Stimulated activated CD8-positive, alpha-beta memory T cell treated with anti-CD3 and anti-CD28 coated beads, Interleukin-12 subunit alpha, Interleukin-12 subunit beta, amount 100 ng/mL, for 1 hour (primary cell): ENCODE measurements around the gene SPAG8.

Experiments
- DNase-seq: peaks from one replicate; pipeline ENCODE4 v3.0.0-alpha.2; 2020; ENCODE audit warnings: low read depth

SPAG8 gene

DNA sequence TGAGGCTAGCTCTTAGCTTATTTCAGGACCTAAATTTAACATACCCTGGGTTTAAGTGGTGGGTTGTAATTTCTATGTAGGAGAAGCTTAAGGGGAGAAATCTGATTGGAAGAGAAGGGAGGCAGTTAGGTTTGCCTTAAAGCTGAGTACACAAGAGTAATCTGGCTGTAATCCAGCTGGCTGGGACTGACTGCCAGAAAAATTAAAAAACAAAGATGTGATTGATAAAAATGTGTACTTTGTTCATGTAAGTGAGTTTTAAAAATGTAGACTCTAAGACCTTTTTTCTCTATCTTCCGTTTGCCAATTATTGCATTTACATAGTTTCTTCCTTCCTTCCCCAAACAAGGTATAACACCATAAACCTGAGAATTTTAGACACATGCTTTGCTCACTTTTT is 40.5 kb downstream of the SPAG8 start:
- no peak for DNase-seq

- DNase-seq = no peak
These were observed 41.0 kb downstream of the SPAG8 start for GRCh38 chr9:35771075-35771433.

DNA sequence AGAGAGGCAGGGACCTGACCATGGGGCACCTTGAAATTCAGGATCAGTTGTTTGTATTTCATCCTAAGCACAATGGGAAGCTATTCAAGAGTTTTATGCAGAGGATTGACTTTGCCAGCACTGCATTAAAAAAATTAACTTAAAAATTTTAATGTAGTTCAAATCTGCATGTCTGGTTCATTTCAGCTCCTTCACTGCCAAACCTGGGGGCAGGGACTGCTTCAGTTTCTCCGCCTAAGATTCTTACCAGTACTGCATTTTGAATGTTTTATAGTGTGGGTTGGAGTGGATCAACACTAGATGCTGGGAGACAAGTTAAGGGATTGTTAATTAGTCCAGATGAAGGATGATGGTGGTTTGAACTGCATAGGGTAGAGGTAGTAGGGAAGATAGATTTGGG is 42.3 kb downstream of the SPAG8 start:
- no peak for DNase-seq

- DNase-seq = no peak
These were observed 44.6 kb downstream of the SPAG8 start for GRCh38 chr9:35767458-35767857.

DNA sequence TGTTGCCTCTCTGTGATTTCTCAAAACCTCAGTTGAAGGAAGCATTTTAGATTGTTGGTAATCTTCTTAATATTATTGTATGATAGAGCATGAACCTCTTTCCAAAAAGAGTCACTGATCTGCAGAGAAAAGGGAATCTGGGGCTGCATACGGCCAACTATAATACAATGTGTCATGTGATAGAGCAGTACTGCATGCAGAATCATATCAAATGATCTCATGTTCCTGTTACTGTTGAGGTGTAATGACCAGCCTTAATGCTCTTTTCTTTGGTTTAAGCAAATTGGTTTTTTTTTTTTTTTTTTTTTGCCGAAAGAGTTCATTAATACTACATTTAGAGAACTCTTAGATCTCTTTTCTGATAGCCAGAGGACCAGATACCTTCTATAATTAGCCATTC is 45.1 kb downstream of the SPAG8 start:
- no peak for DNase-seq

DNA sequence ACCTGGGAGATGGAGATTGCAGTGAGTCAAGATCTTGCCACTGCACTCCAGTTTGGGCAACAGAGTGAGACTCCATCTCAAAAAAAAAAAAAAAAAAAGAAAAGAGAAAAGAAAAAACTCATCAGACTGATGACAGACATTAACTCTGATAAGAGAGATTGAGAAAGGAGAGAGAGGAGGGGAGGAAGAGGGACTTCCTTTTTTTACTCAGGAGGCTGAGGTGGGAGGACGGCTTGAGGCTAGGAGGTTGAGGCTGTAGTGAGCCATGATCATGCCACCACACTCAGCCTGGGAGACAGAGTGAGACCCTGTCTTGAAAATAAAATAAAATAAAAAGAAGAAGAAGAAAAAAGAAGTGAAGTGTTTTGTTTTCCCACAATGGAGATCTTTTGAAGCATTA is 48.3 kb downstream of the SPAG8 start:
- DNase-seq = no peak

DNA sequence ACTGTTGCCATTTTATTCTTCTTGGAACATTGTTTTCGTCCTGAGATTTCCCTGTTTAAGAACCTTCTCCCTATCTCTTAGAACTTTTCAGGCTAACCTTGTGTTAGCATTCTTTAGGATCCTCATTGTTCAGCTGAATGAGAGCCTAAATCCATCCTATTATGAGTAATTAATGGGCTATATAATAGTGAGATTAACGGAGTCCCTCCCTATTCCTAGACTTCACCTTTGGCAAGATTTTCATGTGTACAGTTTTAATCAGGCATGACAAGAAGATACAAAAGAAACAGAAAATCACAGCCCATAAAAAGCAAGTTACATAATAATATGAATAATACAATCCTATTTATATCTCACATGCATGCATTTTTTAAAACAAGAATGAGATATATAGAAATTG is 48.9 kb downstream of the SPAG8 start:
- DNase-seq = no peak

- no peak for DNase-seq
These were observed 51.4 kb downstream of the SPAG8 start for GRCh38 chr9:35760651-35761050.

- no peak for DNase-seq
These were observed 52.3 kb downstream of the SPAG8 start for GRCh38 chr9:35759795-35760194.
